PC-3 (cell line): Measurements from ENCODE around the gene IL24. TPM values are rescaled to one million over a fixed set of nuclear protein-coding genes. Genes with fewer than 3 reads are reported as not detected.

Experiments used
- ATAC-seq: fragments of 200-7000 bp; cut with Tn5 transposase; 2 replicates; pipeline ENCODE4 v1.9.1; 2020; ENCODE audit warnings: mild to moderate bottlenecking, moderate library complexity
- BruUV-seq: library from RNA; stranded (reverse); fragments of 400-500 nt; replicated peaks from 2 replicates; lab custom pipeline; 2021; lab: Mats Ljungman, UMichigan
- CTCF ChIA-PET: fragments of 300-600 bp; sonication (Branson Sonifier 250); formaldehyde crosslinking; loops from one replicate; lab custom pipeline; 2022; ENCODE audit warnings: antibody characterized with exemption; lab: Charles Lee
- POLR2A ChIA-PET: fragments of 300-600 bp; sonication (Branson Sonifier 250); formaldehyde crosslinking; loops from one replicate; lab custom pipeline; 2022; ENCODE audit warnings: antibody characterized with exemption; ENCODE audit not compliant: unreplicated experiment; lab: Charles Lee
- DNase-seq: peaks from one replicate; pipeline ENCODE4 v3.0.0-alpha.2; 2015
- H2AFZ ChIP-seq: fragments of 300-600 bp; sonication (generic); 2 replicates; pipeline ENCODE4 v1.6.0; 2016; ENCODE audit warnings: antibody characterized with exemption, low read length
- H3F3A ChIP-seq: fragments of 300-600 bp; sonication (generic); one replicate; pipeline ENCODE4 v1.6.0; 2017; ENCODE audit warnings: antibody characterized with exemption, low read length, control low read depth, mild to moderate bottlenecking; ENCODE audit not compliant: unreplicated experiment
- H3K27ac ChIP-seq: fragments of 300-600 bp; sonication (generic); 2 replicates; pipeline ENCODE4 v1.5.1; 2016; ENCODE audit warnings: mild to moderate bottlenecking, low read length
- H3K27me3 ChIP-seq: fragments of 300-600 bp; sonication (generic); 2 replicates; pipeline ENCODE4 v1.6.1; 2016; ENCODE audit warnings: low read length, mixed read lengths
- H3K36me3 ChIP-seq: fragments of 300-600 bp; sonication (generic); 2 replicates; pipeline ENCODE4 v1.6.1; 2016; ENCODE audit warnings: low read depth, mixed run types, low read length, mixed read lengths
- H3K4me1 ChIP-seq: fragments of 300-600 bp; sonication (generic); 2 replicates; pipeline ENCODE4 v1.5.1; 2016; ENCODE audit warnings: low read length; ENCODE audit not compliant: insufficient read depth
- H3K4me2 ChIP-seq: fragments of 300-600 bp; sonication (generic); 2 replicates; pipeline ENCODE4 v1.6.0; 2016; ENCODE audit warnings: low read length
- H3K4me3 ChIP-seq: fragments of 300-600 bp; sonication (generic); 2 replicates; pipeline ENCODE4 v1.5.1; 2016; ENCODE audit warnings: mild to moderate bottlenecking, low read length, mixed read lengths
- H3K79me2 ChIP-seq: fragments of 300-600 bp; sonication (generic); 2 replicates; pipeline ENCODE4 v1.6.1; 2017; ENCODE audit warnings: low read length, mixed read lengths
- H3K9ac ChIP-seq: fragments of 300-600 bp; sonication (generic); 2 replicates; pipeline ENCODE4 v1.6.0; 2016; ENCODE audit warnings: mild to moderate bottlenecking, low read length
- H3K9me2 ChIP-seq: fragments of 300-600 bp; sonication (generic); replicated peaks from 2 replicates; pipeline ENCODE4 v1.6.1; 2016; ENCODE audit warnings: mixed run types, low read length, mixed read lengths
- H3K9me3 ChIP-seq: fragments of 300-600 bp; sonication (generic); 2 replicates; pipeline ENCODE4 v1.6.1; 2016; ENCODE audit warnings: low read length, mixed read lengths
- H4K20me1 ChIP-seq: fragments of 300-600 bp; sonication (generic); 2 replicates; pipeline ENCODE4 v1.6.1; 2016; ENCODE audit warnings: low read length, mixed read lengths
- EZH2 ChIP-seq: fragments of 300-600 bp; sonication (generic); IDR thresholded peaks from one replicate; pipeline ENCODE4 v1.6.1; 2017; ENCODE audit warnings: antibody characterized with exemption, mild to moderate bottlenecking, low read length; ENCODE audit not compliant: unreplicated experiment
- EZH2phosphoT487 ChIP-seq: fragments of 300-600 bp; sonication (generic); IDR thresholded peaks from 2 replicates; pipeline ENCODE4 v1.6.1; 2018; ENCODE audit warnings: mild to moderate bottlenecking, antibody characterized with exemption, low read length, borderline replicate concordance
- intact Hi-C: fragments of 100-400 bp; cut with micrococcal nuclease; formaldehyde crosslinking; loops from 2 replicates; pipeline ENCODE4 v1.9.0; 2023
- total RNA-seq: library from RNA; depleted of rRNA; stranded (reverse); fragments of >200 nt; gene quantifications from 2 replicates; pipeline ENCODE4 v1.2.3, GENCODE V29; 2014
- TF ChIP-seq, protein P1 (sequence below): fragments of 300-600 bp; sonication (generic); conservative IDR thresholded peaks from 2 replicates; pipeline ENCODE4 v1.5.1; 2017; ENCODE audit warnings: antibody characterized with exemption, low read depth, mild to moderate bottlenecking, low read length

Gene IL24
- total RNA-seq, 1 experiment from 2014 or later = 1.9 TPM

DNA sequence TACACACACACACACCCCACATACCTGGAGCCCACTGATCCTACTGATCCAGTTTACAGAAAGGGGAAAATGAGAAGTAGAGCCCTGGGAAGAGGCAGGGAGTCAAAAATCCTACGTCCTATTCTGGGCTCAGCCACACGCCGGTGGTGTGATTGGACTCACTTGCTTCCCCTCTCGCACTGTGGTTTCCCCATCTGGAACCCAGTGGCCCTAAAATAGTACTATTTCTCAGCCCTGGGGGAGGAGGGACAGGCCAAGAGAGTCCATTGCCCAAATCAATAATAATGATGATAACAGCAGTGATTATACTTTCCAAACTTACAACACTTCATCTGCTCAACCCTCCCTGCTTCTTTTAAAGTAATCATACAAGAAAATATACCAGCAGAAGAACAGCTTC, 52.0 kb downstream of the IL24 start:
- Histone ChIP-seq H3K9me3 (no peaks in the 10 kb centered on the region), H3K79me2 (no peaks in the 10 kb centered on the region), H3K4me1 (no peaks in the 10 kb centered on the region), H4K20me1 (no peaks in the 10 kb centered on the region), H3K4me3 (no peak overlapping the region), H3K9me2 (no peaks in the 10 kb centered on the region), H3K27me3 (peaks cover 9% of the 10 kb centered on the region; the same call in 1 of the 2 replicates), H3K4me2 (no peak overlapping the region), H3F3A (no peaks in the 10 kb centered on the region), H3K27ac (no peak overlapping the region), H3K36me3 (no peaks in the 10 kb centered on the region), H2AFZ (no peak overlapping the region), H3K9ac (no peak overlapping the region)
- CTCF ChIA-PET = no interaction called here
- no TSS peak for BruUV-seq
- intact Hi-C loops = no loop called here
- POLR2A ChIA-PET = no interaction called here
- no peak for TF ChIP-seq EZH2phosphoT487
- TF ChIP-seq, protein P1, sequence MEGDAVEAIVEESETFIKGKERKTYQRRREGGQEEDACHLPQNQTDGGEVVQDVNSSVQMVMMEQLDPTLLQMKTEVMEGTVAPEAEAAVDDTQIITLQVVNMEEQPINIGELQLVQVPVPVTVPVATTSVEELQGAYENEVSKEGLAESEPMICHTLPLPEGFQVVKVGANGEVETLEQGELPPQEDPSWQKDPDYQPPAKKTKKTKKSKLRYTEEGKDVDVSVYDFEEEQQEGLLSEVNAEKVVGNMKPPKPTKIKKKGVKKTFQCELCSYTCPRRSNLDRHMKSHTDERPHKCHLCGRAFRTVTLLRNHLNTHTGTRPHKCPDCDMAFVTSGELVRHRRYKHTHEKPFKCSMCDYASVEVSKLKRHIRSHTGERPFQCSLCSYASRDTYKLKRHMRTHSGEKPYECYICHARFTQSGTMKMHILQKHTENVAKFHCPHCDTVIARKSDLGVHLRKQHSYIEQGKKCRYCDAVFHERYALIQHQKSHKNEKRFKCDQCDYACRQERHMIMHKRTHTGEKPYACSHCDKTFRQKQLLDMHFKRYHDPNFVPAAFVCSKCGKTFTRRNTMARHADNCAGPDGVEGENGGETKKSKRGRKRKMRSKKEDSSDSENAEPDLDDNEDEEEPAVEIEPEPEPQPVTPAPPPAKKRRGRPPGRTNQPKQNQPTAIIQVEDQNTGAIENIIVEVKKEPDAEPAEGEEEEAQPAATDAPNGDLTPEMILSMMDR = no peak
- no peak for TF ChIP-seq EZH2
- DNase-seq = no peak
- no peak for ATAC-seq

DNA sequence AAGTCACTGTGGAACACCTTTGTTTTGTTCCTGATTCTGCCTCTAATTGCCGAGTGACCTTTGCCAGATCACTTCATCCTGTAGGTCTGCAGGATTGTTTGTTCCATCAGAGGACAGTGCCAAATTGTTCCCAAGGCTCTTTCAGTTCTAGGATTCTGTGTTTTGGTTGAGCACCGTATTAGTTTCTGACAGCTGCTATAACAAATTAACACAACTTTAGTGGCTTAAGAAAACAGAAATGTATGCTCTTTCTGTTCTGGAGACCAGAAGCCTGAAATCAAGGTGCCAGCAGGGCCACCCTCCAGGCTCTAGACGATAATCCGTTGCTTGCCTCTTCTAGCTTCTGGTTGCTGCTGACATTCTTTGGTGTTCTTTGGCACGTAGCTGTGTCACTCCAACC, 52.4 kb downstream of the IL24 start:
- no peaks in the 10 kb centered on the region for H4K20me1 ChIP-seq
- H3K79me2 ChIP-seq = no peaks in the 10 kb centered on the region
- DNase-seq (no peak), ATAC-seq (no peak)
- CTCF ChIA-PET = no interaction called here
- no peak overlapping the region for H3K4me2 ChIP-seq
- no peak overlapping the region for H3K9ac ChIP-seq
- H3K36me3 ChIP-seq = no peaks in the 10 kb centered on the region
- intact Hi-C loops = no loop called here
- H3F3A ChIP-seq = no peaks in the 10 kb centered on the region
- POLR2A ChIA-PET = no interaction called here
- H3K9me3 ChIP-seq = no peaks in the 10 kb centered on the region
- no peaks in the 10 kb centered on the region for H3K4me1 ChIP-seq
- H3K27me3 ChIP-seq = peaks cover 8% of the 10 kb centered on the region; the same call in 1 of the 2 replicates
- H3K4me3 ChIP-seq = no peak overlapping the region
- no TSS peak for BruUV-seq
- H3K9me2 ChIP-seq = no peaks in the 10 kb centered on the region
- no peak overlapping the region for H2AFZ ChIP-seq
- TF ChIP-seq, protein P1 = no peak
- TF ChIP-seq EZH2phosphoT487 = no peak
- H3K27ac ChIP-seq = no peak overlapping the region

DNA sequence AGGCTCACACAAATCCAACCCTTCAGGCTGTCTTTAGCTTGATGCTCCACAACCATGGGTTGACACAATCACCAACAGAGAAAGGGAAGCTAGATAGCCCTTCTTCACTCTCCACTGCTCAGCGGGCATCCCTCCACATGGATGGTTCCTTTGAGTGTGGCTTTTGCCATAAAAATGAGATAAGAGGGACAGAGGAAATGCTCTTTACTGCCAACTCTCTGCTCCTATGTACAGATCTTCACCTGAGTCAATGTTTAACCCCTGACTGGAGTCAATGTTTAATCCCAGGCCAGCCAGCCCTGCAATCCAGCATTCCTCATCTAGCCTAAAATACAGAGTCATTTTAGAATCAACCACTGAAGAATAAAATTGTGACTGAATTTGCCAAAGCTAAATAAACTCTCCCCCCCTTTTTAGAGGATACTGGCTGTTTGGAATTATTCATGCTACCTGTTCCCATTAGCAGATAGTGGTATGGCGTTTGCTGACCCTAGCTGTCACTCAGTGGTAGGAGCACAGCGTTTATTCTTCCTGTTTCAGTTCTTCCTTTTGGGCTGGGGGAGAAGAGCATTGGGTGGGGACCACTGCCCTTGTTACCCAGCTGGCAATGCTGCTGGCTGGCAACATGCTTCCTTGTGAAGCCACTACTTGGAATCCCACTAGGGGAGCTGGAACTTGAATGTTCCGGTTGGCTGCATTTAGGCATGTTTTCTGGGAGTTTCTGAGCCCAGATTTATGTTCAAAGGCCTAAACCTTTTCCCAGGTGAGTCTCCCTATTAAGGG, 54.3 kb downstream of the IL24 start:
- Histone ChIP-seq H3K27me3 (no peaks in the 10 kb centered on the region), H3K79me2 (no peaks in the 10 kb centered on the region), H3K4me3 (no peak overlapping the region), H3K9me2 (no peaks in the 10 kb centered on the region), H2AFZ (no peak overlapping the region), H3K4me2 (no peak overlapping the region), H3K9me3 (no peaks in the 10 kb centered on the region), H4K20me1 (no peaks in the 10 kb centered on the region), H3K27ac (no peak overlapping the region), H3K36me3 (no peaks in the 10 kb centered on the region), H3K4me1 (no peaks in the 10 kb centered on the region), H3F3A (no peaks in the 10 kb centered on the region), H3K9ac (no peak overlapping the region)
- TF ChIP-seq EZH2 (no peak), EZH2phosphoT487 (no peak)
- TF ChIP-seq, protein P1 = no peak
- ATAC-seq = no peak
- ChIA-PET CTCF (no interaction called here), POLR2A (no interaction called here)
- BruUV-seq = no TSS peak
- intact Hi-C loops = no loop called here
- no peak for DNase-seq
